BE2C (cell line): ENCODE data around the gene SH3RF2.

Experiments
- DNase-seq: peaks from one replicate; pipeline ENCODE4 v3.0.0-alpha.2; 2020
- H3K27me3 ChIP-seq: fragments of 250-450 bp; sonication (Bioruptor Pico); 2 replicates; pipeline ENCODE4 v1.5.1; 2020; ENCODE audit warnings: mild to moderate bottlenecking
- H3K36me3 ChIP-seq: fragments of 250-450 bp; sonication (Bioruptor Pico); 2 replicates; pipeline ENCODE4 v1.5.1; 2020; ENCODE audit warnings: mild to moderate bottlenecking
- H3K4me1 ChIP-seq: fragments of 250-450 bp; sonication (Bioruptor Pico); 2 replicates; pipeline ENCODE4 v1.5.1; 2020
- H3K4me3 ChIP-seq: 2 replicates; pipeline ENCODE4 v1.5.1; 2011; ENCODE audit warnings: low read depth, low read length
- H3K9me3 ChIP-seq: fragments of 250-450 bp; sonication (Bioruptor Pico); 2 replicates; pipeline ENCODE4 v1.5.1; 2020
- TF ChIP-seq, protein P1 (sequence below): IDR thresholded peaks from 2 replicates; pipeline ENCODE4 v1.5.1; 2012; ENCODE audit warnings: mild to moderate bottlenecking, low read depth, low read length

Gene SH3RF2

DNA sequence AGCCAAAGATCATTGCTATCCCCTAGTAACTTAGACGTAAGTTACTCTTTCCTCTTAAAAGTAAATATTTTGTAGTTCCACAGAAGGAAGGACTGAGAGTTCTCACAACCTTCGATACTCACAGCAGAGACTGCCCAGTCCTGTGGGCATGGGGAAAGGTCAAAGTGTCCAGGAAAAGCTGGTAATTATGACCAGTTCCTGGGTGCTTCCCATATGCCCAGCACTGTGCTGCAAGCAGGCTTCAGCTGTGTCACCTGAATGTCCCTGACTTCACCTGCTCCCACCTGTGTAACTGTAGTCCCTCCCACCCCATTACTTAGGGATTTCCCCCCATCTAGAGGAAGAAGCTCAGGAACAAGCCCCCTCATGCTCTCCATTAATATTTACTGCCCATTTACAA is 18.0 kb upstream of the SH3RF2 start:
- Histone ChIP-seq H3K27me3 (no peaks in the 10 kb centered on the region), H3K4me1 (no peaks in the 10 kb centered on the region), H3K9me3 (no peaks in the 10 kb centered on the region), H3K4me3 (no peak overlapping the region), H3K36me3 (no peaks in the 10 kb centered on the region)
- TF ChIP-seq, protein P1, sequence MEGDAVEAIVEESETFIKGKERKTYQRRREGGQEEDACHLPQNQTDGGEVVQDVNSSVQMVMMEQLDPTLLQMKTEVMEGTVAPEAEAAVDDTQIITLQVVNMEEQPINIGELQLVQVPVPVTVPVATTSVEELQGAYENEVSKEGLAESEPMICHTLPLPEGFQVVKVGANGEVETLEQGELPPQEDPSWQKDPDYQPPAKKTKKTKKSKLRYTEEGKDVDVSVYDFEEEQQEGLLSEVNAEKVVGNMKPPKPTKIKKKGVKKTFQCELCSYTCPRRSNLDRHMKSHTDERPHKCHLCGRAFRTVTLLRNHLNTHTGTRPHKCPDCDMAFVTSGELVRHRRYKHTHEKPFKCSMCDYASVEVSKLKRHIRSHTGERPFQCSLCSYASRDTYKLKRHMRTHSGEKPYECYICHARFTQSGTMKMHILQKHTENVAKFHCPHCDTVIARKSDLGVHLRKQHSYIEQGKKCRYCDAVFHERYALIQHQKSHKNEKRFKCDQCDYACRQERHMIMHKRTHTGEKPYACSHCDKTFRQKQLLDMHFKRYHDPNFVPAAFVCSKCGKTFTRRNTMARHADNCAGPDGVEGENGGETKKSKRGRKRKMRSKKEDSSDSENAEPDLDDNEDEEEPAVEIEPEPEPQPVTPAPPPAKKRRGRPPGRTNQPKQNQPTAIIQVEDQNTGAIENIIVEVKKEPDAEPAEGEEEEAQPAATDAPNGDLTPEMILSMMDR, result no peak
- no peak for DNase-seq

DNA sequence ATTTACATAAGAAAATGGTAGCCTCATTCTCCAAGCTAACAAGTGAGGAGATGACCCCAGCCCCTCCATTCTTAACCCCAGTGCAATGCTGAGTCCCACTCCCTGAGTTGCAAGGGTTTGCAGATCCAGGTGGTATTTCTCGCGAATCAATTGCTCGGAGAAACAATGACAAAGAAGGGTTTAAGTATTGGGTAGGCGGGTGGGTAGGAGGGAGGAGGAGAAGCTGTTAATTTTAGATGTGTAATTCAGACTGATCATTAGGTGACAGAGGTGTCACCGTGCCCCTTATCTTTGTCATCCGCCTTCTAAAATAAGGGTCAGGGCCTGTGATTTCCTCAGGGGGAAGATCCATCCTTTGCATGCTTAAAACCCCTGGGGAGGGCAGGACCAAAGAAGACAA is 17.0 kb upstream of the SH3RF2 start:
- TF ChIP-seq, protein P1, result no peak
- DNase-seq, result no peak
- no peaks in the 10 kb centered on the region for H3K9me3 ChIP-seq
- no peaks in the 10 kb centered on the region for H3K27me3 ChIP-seq
- H3K4me3 ChIP-seq, result no peak overlapping the region
- H3K4me1 ChIP-seq, result no peaks in the 10 kb centered on the region
- no peaks in the 10 kb centered on the region for H3K36me3 ChIP-seq

DNA sequence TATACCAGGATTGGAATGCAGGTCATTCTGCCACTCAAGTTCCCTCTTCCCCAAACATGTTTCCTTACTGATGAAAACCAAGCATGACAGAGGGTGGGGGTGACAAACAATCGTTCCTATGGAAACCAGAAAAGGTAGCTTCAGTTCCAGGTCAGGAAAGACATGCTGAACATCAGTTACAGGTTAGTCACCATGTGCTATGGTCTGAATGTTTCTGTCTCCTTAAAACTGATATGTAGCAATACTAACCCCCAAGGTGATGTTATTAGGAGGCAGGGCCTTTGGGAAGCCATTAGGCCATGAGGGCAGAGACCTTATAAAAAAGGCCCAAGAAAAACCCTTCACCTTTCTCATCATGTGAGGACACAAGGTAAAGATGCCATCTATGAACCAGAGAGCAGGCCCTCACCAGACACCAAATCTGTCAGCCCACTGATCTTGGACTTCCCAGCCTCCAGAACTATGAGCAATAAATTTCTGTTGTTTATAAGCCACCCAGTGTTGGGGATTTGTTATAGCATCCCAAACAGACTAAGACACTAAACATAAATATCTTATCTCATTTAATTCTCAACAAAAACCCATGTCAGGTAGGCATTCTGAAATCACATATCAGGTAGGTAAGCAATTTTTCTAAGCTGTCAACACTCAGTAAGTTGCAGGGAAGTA is 15.7 kb upstream of the SH3RF2 start:
- H3K9me3 ChIP-seq, result no peaks in the 10 kb centered on the region

DNA sequence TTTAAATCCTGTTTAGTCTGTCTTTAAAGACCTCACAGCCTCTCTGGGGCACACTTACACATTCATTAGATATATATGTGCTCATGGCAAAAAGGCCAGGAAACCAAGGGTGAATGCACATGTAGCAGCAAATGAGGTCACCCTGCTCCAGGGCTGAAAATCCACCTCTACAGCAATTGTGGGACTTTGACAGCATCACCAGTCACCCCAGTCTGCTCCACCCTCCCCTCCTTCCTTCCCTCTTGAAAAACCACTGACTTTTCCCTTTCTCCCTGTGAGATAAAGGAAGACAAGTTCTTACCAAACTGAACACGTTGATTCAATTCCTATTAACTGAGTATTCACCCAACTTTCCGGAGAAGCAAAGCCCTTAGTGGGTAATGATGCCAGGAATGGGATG is 15.2 kb upstream of the SH3RF2 start:
- no peaks in the 10 kb centered on the region for H3K9me3 ChIP-seq
- no peaks in the 10 kb centered on the region for H3K36me3 ChIP-seq
- no peak overlapping the region for H3K4me3 ChIP-seq
- no peak for DNase-seq
- no peaks in the 10 kb centered on the region for H3K4me1 ChIP-seq
- TF ChIP-seq, protein P1, result no peak
- no peaks in the 10 kb centered on the region for H3K27me3 ChIP-seq

More for the DNA sequence above, 15.7 kb upstream of the SH3RF2 start:
- Histone ChIP-seq H3K4me3 (no peak overlapping the region), H3K27me3 (no peaks in the 10 kb centered on the region), H3K36me3 (no peaks in the 10 kb centered on the region), H3K4me1 (no peaks in the 10 kb centered on the region)
- no peak for DNase-seq
- TF ChIP-seq, protein P1, result no peak

DNA sequence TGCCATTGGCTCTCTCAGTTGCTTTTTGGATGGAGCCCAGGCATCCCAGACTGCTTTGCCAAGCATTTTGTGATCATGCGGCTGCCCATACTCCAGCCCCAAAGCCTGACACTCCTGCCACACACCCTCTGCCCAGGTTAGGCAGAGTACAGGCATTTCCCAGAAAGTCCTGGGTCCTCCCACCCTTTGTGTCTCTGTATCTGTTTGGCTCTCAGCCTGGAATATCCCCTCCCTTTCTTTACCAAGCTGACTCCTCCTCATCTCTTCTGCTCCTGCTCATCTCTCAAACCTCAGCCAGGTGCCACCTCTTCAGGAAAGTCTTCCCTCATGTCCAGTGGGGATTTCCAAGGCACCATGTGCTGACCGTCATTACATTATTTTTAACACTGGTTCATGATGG is 14.3 kb upstream of the SH3RF2 start:
- DNase-seq, result no peak
- Histone ChIP-seq H3K27me3 (no peaks in the 10 kb centered on the region), H3K9me3 (no peaks in the 10 kb centered on the region), H3K4me3 (no peak overlapping the region), H3K4me1 (no peaks in the 10 kb centered on the region), H3K36me3 (no peaks in the 10 kb centered on the region)
- TF ChIP-seq, protein P1, result no peak

DNA sequence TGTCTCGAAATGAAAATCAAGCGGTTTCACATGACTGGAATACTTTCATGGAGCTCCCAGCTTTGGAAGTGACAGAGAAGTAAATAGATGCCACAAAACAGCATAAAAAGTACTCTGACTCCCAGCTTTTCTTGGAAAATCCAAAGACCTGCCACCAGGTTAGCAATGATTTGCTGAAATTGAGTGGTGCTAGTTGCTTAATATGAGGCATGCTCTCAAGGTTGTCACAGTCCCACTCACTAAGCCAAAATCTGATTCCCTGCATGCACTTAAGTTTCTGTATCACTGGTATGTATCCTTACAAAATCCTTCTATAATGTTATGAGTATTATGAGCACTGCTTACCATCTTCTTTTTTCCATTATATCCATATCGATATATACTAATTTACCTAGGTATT is 13.0 kb upstream of the SH3RF2 start:
- Histone ChIP-seq H3K36me3 (no peaks in the 10 kb centered on the region), H3K27me3 (no peaks in the 10 kb centered on the region), H3K4me3 (no peak overlapping the region), H3K4me1 (no peaks in the 10 kb centered on the region), H3K9me3 (no peaks in the 10 kb centered on the region)
- TF ChIP-seq, protein P1, result no peak
- no peak for DNase-seq
